Measurements from ENCODE around the gene EFCAB12.
"Not testable (repeated sequence)": the region's sequence is repeated elsewhere in the genome, so short reads cannot be mapped to it uniquely, and the experiment has no call there.

The EFCAB12 gene

GRCh38 chr3:129418041-129418973 is 10.1 kb downstream of the EFCAB12 start:
- no peak for DNase-seq

GRCh38 chr3:129417326-129417725 is 11.1 kb downstream of the EFCAB12 start:
- DNase-seq: peak; percentile 9

- no peak for DNase-seq
These were observed 12.0 kb downstream of the EFCAB12 start for GRCh38 chr3:129416415-129416814.

DNA sequence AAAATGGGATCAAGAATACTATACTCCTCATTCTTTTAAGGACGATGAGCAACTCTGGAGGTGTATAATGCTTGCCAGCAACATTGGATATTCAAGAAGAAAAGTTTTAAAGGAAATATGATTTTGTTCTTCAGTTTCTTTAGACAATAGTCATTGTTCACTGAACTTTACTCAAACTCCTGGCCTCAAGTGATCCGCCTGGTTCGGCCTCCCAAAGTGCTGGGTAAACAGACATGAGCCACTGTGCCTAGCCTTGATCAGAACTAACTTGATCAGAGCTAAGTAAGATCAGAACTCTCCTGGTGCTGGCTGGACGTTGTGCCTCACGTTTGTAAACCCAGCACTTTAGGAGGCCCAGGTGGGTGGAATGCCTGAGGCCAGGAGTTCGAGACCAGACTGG is 12.6 kb downstream of the EFCAB12 start:
- no peak for DNase-seq

DNA sequence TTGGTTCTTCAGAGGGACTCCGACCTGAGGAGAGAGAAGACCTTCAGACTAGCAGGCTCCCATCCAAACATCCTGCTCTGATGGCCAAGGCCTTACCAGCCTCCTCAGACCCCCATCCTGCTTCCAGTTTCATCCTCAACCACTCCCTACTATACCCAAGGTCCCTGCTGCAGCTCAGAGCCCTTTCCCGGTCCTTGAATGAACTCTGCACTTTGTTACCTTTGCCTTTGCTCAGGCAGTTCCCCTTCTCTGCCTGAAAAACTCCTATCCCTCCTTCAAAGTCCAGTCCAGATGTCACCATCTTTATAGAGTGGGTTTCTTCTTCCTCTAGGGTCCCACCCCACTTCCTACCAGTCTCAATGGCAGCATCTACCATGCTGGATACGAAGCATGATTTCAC is 13.1 kb downstream of the EFCAB12 start:
- DNase-seq: no peak

DNA sequence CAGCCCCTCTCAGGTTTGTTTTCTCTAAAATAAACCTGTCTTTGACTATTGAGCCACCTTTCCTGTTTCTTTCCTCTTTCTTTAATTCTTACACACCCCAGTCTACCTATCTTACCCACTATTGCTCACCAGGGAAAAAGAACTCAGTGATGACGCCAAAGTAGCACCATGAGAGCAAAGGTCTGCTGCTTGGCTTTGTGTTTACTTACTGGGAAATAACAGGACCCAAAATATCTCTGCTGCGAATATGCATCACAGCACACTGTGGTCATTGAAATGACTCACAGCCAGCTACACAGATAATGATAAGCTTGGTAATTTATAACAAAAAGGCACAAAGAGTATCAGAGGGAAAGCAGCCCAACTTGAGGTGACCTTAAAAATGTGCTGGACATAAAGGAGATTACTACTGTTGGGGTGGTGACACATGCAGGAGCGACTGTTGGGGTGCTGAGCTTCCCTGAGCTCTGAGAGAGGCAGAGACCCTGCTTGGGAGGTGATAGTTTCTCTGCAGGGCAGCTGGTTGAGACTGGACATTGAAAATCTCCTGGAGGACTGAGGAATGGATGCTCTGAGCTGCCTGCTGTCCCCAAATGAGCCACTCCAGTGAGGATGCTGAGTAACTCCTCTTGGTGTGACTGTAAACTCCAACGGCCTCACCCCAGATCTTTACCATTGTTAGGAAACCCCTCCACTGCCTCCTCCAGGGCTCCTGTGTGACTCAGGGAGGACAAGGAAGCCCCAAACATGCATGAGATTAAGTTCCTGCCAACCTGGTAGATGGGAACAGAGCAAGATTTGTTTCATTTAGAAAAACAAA is 14.5 kb downstream of the EFCAB12 start:
- DNase-seq: peak; percentile 48

DNA sequence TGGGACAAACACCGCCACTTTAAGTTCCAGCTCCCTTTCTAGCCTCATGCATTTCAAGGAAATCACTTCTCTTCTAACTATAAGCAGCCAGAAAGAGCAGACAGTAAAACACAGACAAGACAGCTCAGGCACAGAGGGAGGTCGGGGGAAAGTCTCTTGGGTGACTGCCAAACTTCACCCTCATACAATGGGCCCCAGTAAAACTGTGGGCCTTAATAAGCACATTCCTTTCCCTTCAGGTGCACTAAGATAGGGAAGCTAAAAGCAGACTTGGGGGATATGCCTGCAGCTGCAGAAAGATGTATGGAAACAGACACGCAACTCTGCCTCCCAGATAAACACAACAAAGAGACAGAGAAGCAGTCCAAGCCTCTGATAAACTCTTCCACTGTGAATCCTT is 15.2 kb downstream of the EFCAB12 start:
- not testable (repeated sequence) for DNase-seq

DNA sequence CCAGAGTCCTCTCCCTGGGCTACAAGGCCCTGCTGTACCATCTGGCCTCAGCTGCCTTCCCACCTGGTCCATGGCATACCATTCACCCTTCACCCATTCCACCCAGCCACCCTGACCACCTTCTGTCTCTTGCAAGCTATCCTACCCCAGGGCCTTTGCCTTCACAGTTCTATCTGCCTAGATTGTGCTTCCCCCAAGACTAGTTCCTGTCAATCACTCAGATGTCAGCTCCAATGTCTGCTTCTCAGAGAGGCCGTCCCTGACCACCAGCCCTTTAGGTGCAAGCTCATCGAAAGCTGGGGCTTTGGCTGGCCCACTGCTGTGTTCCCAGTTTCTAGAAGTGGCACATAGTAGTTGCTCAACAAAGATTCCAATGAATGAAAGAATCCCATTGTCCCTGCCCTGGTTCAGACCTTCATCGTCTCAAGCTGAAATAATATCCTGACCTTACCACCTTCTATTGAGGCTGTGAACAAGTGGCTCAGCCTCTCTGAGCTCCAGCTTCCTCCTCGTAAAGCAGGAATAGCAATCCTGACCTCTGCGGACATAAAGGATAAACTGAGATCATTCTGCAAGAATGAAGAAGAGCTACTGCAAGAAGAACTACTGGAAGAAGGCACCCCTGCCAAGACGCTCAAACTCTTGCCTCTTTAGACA is 15.8 kb downstream of the EFCAB12 start:
- DNase-seq: no peak

GRCh38 chr3:129410971-129411370 is 17.5 kb downstream of the EFCAB12 start:
- DNase-seq: no peak

DNA sequence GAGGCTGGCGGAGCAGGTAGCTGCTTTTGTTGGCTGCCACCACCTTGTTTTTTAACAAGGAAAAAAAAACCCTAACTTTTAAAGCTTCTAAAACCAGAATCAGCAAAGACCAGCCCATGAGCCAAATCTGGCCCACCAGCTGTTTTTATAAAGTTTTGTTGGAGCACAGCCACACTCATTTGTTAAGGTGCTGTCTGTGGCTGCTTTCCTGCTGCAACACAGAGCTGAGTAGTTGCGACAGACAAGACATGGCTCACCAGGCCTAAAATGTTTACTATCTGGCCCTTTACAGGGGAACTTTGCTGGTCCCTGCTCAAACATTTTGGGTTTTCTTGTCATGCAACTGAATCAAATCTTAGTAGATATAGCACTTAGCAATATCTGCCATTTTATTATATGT is 18.9 kb downstream of the EFCAB12 start:
- no peak for DNase-seq

- DNase-seq: no peak
These were observed 23.8 kb downstream of the EFCAB12 start for GRCh38 chr3:129404610-129405009.

DNA sequence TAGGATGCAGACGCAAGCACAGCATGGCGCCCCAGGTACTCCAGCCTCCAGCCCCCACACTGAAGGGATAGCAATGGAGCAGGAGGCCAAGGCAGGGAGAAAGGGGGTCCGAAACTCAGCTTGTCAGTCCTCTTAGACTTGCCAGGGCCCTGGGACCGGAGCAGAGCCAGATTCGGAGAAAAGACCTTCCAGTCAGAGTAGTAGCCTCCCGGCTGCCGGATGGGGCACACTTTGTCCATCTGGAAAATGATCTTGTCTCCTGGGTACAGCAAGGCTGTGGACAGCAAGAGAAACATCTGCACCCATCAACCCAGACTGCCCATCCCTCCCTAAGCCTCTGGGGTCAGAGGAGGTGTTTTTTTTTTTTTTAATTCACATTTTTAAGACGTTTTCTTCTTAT is 24.3 kb downstream of the EFCAB12 start:
- no peak for DNase-seq

- no peak for DNase-seq
These were observed 25.0 kb downstream of the EFCAB12 start for GRCh38 chr3:129403450-129403849.

DNA sequence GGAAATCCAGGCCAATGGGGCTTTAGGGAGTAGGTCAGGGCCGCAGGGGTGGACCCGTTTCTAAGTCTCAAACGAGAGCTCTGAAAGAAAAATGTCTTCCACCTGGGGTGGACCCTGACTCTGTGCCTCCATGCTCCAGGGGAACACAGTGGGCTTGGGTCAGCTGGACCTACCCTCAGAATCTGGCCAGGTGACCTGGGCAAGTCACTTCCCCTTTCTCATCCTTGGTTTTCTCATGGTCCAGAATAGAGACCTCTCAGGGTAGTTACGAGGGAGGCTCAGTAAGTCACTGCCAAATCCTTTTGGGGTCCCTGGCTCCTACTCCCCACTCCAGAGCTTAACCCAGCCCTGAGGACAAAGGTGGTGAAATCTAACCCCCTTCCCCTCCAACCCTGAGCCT is 25.8 kb downstream of the EFCAB12 start:
- no peak for DNase-seq

- DNase-seq: no peak
These were observed 26.2 kb downstream of the EFCAB12 start for GRCh38 chr3:129402210-129402609.

DNA sequence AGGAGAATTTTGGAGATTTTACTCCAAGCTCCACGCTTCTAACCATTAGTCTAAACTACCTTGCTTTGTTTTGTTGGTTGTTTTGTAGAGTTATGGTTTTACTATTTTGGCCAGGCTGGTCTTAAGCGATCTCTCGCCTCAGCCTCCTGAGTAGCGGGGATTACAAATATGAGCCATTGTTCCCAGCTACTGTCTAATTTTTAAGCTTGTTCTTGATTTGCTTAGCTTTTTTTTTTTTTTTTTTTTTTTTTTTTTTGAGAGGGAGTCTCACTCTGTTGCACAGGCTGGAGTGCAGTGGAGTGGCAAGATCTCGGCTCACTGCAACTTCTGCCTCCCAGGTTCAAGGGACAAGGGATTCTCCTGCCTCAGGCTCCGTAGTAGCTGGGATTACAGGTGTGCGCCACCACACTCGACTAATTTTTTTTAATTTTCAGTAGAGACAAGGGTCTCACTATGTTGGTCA is 28.5 kb downstream of the EFCAB12 start:
- no peak for DNase-seq

DNA sequence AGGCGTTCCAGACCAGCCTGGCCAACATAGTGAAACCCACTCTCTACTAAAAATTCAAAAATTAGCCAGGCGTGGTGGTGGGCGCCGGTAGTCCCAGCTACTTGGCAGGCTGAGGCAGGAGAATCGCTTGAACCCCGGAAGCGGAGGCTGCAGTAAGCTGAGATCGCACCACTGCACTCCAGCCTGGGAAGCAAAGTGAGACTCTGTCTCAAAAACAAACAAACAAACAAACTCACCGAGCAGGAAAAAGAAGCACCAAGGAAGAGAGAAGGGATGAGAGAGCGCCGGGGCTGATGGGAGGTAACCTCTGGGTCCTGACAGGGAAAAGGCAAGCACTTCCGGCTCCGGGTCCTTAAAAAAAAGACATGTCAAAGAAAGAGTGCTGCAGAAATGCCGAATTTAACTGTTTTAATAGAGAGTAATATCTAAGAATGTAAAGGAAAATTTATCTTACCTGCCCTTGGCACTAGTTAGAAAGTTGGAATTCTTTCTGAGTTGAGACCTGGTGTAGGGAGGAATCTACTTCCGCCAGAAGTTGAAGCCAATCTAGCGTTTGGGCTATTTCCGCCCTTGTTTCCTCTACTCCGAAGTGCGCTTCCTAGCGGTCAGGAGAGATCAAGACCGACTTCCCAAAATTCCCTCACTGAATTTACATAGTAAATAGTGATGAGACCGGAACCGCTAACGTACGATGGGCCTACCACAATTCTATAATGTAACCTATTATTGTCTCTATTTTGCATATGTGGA is 29.1 kb downstream of the EFCAB12 start:
- DNase-seq: peak; percentile 96

DNA sequence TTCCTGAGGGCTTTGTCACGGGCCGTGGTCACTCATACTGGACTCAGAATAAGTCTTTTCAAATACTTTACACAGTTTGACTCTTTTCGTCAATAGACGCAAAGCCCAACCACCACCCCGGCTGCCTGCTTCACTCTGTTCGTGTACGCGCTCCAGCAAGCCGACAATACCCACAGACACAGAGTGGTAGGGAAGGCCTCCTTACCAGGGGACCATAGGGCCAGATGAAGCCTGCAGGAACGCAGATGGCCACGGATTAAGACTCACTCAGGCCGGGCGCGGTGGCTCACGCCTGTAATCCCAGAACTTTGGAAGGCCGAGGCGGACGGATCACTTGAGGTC is 29.7 kb downstream of the EFCAB12 start:
- no peak for DNase-seq

DNA sequence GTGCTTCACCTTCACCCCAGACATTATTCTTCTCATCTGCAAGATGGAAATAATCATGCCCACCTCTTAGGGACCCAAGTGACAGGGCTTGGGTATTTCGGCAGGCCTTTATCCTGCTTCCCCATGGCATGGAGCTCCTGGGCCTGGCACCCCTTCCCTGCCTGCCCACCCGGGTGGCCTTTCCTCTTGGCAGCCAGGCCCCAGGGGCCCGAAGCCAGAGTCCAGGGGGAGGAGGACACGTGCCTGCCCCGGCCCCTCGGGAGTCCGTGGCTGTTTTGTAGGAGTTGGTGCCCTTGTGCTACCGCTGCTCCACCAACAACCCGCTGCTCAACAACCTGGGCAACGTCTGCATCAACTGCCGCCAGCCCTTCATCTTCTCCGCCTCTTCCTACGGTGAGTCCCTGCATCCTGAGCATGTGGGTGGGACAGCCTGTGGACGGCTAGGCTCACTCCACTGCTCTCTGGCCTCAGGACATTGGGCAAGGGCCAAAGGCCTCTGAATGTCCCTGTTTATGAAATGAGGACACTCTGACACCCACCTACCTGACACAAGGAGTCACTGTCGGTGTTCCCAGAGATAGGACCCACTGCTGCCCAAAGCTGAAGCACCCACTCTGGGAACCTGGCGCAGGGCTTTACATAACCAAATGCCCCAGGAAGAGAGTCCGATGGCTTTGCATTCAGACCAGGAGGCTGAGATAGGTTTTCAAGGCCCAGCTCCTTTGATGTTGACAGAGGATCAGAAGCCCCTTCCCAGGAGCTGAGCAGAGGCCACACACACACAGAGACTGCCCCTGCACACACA is 34.5 kb downstream of the EFCAB12 start:
- DNase-seq: not testable (repeated sequence)

DNA sequence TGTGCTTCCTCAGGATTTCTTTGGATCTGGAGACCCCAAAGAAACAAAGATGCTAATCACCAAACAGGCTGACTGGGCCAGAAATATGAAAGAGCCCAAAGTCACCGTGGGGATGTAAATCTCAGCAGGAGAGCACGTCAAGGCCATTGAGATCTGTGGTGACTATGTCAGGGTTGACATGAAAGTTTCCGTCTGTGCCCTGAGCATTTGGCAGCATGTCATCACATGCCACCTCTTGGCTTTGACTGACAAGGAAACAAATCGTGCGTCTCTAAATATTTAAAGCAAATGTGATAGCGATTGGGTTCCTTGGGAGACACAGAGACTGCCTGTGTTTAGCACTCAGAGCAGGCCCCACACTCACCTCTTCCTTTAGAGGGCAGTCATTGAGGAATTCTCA is 35.2 kb downstream of the EFCAB12 start:
- no peak for DNase-seq

DNA sequence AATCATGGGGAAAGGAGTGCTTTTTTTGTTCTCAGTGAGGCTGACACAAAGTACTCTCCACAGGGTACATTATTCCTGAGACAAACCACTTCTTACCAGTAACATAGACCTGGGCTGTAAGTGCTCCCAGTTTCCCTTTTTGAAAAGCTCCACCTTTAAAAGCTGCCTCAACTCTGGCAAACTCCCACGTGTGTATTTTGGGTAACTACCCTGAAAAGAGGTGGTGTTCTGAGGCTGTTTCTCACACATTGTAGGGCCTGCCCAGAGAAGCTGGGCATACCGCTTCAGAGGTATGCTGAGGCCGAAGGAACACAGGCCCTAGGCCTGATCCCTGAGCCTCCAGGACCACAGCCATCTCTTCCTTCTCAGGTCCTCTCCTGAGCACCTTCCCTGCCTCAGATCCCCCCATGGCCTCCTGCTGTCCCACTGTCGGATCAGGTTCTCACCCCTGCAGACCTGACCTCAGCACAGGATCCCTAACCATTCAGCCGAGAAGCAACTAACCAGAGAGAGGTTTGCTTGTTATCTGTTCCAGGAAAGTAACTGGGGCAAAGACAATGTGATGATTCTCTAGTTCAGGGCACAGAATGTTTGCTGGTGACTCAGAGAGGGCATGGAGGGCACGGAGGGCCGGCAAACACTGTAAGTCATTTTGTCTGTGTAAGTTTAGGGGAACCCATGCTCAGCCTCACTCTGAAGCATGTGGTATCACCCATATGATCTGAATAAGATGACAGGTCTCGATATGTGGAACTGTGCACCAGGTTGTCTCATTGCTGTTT is 36.1 kb downstream of the EFCAB12 start:
- not testable (repeated sequence) for DNase-seq
